WTC11 (cell line): Measurements from ENCODE around the gene SND1. TPM values are rescaled to one million over a fixed set of nuclear protein-coding genes. Genes with fewer than 3 reads are reported as not detected.

Experiments used
- ATAC-seq: fragments of 200-7000 bp; cut with Tn5 transposase; 2 replicates; pipeline ENCODE4 v1.10.0; 2021; ENCODE audit warnings: mild to moderate bottlenecking, moderate library complexity
- CTCF ChIA-PET: fragments of 300-600 bp; sonication (Branson Sonifier 250); formaldehyde crosslinking; loops from one replicate; lab custom pipeline; 2021; ENCODE audit warnings: antibody characterized with exemption; lab: Charles Lee
- POLR2A ChIA-PET: fragments of 350-600 bp; sonication (Branson Sonifier 250); formaldehyde crosslinking; loops from one replicate; lab custom pipeline; 2021; ENCODE audit warnings: antibody characterized with exemption; lab: Charles Lee
- DNase-seq: peaks from one replicate; pipeline ENCODE4 v3.0.0; 2021; ENCODE audit warnings: low spot score
- H3K27ac Mint-ChIP-seq: 2 replicates; pipeline ENCODE4 v1.8.0; 2021; ENCODE audit warnings: mixed read lengths
- H3K27me3 Mint-ChIP-seq: 2 replicates; pipeline ENCODE4 v1.8.0; 2021; ENCODE audit warnings: low read depth, mild to moderate bottlenecking, moderate library complexity, mixed read lengths
- H3K36me3 Mint-ChIP-seq: 2 replicates; pipeline ENCODE4 v1.8.0; 2021; ENCODE audit warnings: mixed read lengths
- H3K4me1 Mint-ChIP-seq: 2 replicates; pipeline ENCODE4 v1.8.0; 2022; ENCODE audit warnings: mixed read lengths
- H3K4me3 Mint-ChIP-seq: 2 replicates; pipeline ENCODE4 v1.8.0; 2021; ENCODE audit warnings: mild to moderate bottlenecking, moderate library complexity, mixed read lengths
- H3K9me3 Mint-ChIP-seq: 2 replicates; pipeline ENCODE4 v1.8.0; 2021; ENCODE audit warnings: mixed read lengths
- AFF4 ChIP-seq: sonication (generic); formaldehyde crosslinking; IDR thresholded peaks from 2 replicates; pipeline ENCODE4 v1.8.1; 2023; ENCODE audit warnings: mild to moderate bottlenecking, missing genetic modification reagents, borderline replicate concordance
- AR ChIP-seq: fragments of 250-450 bp; sonication (Bioruptor Pico); IDR thresholded peaks from 2 replicates; pipeline ENCODE4 v1.9.0; 2021; ENCODE audit warnings: mild to moderate bottlenecking
- CBFB ChIP-seq: sonication (generic); formaldehyde crosslinking; IDR thresholded peaks from 2 replicates; pipeline ENCODE4 v1.8.1; 2022; ENCODE audit warnings: mild to moderate bottlenecking, low read depth, missing genetic modification reagents
- E2F4 ChIP-seq: sonication (generic); formaldehyde crosslinking; IDR thresholded peaks from 2 replicates; pipeline ENCODE4 v1.8.1; 2022; ENCODE audit warnings: low read depth, mild to moderate bottlenecking, moderate library complexity, missing genetic modification reagents, borderline replicate concordance
- GRHL2 ChIP-seq: fragments of 250-450 bp; sonication (Bioruptor Pico); IDR thresholded peaks from 2 replicates; pipeline ENCODE4 v1.8.0; 2022; ENCODE audit warnings: mild to moderate bottlenecking, moderate library complexity; ENCODE audit not compliant: insufficient replicate concordance, severe bottlenecking
- GTF2I ChIP-seq: fragments of 250-450 bp; sonication (Bioruptor Pico); conservative IDR thresholded peaks from 2 replicates; pipeline ENCODE4 v1.4.0; 2021; ENCODE audit warnings: mild to moderate bottlenecking
- JUN ChIP-seq: sonication (generic); formaldehyde crosslinking; IDR thresholded peaks from 2 replicates; pipeline ENCODE4 v1.8.0; 2023; ENCODE audit warnings: mild to moderate bottlenecking, missing genetic modification reagents
- MLX ChIP-seq: sonication (generic); formaldehyde crosslinking; IDR thresholded peaks from 2 replicates; pipeline ENCODE4 v1.8.1; 2023; ENCODE audit warnings: mild to moderate bottlenecking, missing genetic modification reagents, moderate library complexity
- NFATC4 ChIP-seq: fragments of 250-450 bp; sonication (Bioruptor Pico); IDR thresholded peaks from 2 replicates; pipeline ENCODE4 v1.9.0; 2021; ENCODE audit warnings: mild to moderate bottlenecking
- NFYB ChIP-seq: sonication (generic); formaldehyde crosslinking; conservative IDR thresholded peaks from 2 replicates; pipeline ENCODE4 v1.8.0; 2022; ENCODE audit warnings: low read depth, missing genetic modification reagents
- NR2C2 ChIP-seq: sonication (generic); formaldehyde crosslinking; IDR thresholded peaks from 2 replicates; pipeline ENCODE4 v1.8.0; 2022; ENCODE audit warnings: mild to moderate bottlenecking, missing genetic modification reagents
- TEAD4 ChIP-seq: sonication (generic); formaldehyde crosslinking; IDR thresholded peaks from 2 replicates; pipeline ENCODE4 v1.8.0; 2022; ENCODE audit warnings: mild to moderate bottlenecking, missing genetic modification reagents
- USF2 ChIP-seq: sonication (generic); formaldehyde crosslinking; IDR thresholded peaks from 2 replicates; pipeline ENCODE4 v1.8.1; 2023; ENCODE audit warnings: mild to moderate bottlenecking, missing genetic modification reagents, moderate library complexity
- ZBTB21 ChIP-seq: sonication (generic); formaldehyde crosslinking; IDR thresholded peaks from 2 replicates; pipeline ENCODE4 v1.8.1; 2023; ENCODE audit warnings: mild to moderate bottlenecking, missing genetic modification reagents, borderline replicate concordance
- total RNA-seq: library from RNA; stranded (reverse); gene quantifications from 3 replicates; pipeline ENCODE4 v1.2.3, GENCODE V29; 2021
- TF ChIP-seq, protein P1 (sequence below): fragments of 250-450 bp; sonication (Bioruptor Pico); conservative IDR thresholded peaks from 2 replicates; pipeline ENCODE4 v1.9.0; 2021; ENCODE audit warnings: mild to moderate bottlenecking
- TF ChIP-seq, protein P2 (sequence below): sonication (generic); formaldehyde crosslinking; IDR thresholded peaks from 2 replicates; pipeline ENCODE4 v1.8.1; 2022; ENCODE audit warnings: mild to moderate bottlenecking, missing genetic modification reagents, moderate library complexity, borderline replicate concordance
- TF ChIP-seq, protein P3 (sequence below): sonication (generic); formaldehyde crosslinking; IDR thresholded peaks from 2 replicates; pipeline ENCODE4 v1.8.1; 2022; ENCODE audit warnings: missing genetic modification reagents, borderline replicate concordance
- TF ChIP-seq, protein P4 (sequence below): sonication (generic); formaldehyde crosslinking; IDR thresholded peaks from 2 replicates; pipeline ENCODE4 v1.8.0; 2022; ENCODE audit warnings: mild to moderate bottlenecking, missing genetic modification reagents

Gene SND1
- total RNA-seq, 1 experiment from 2014 or later: 261 TPM

- H3K27ac Mint-ChIP-seq: 0 out of 2 replicates have a peak overlapping the region, but pooled peaks have one; percentile 22
- DNase-seq (no peak), ATAC-seq (no peak)
- H3K4me1 Mint-ChIP-seq: peaks cover 51% of the 10 kb centered on the region
- H3K4me3 Mint-ChIP-seq: no peak overlapping the region
- no peaks in the 10 kb centered on the region for H3K27me3 Mint-ChIP-seq
- TF ChIP-seq ZBTB21 (no peak), AR (no peak)
- TF ChIP-seq, all 79 proteins: peak for 0
- Mint-ChIP-seq H3K36me3 (peaks cover 29% of the 10 kb centered on the region), H3K9me3 (no peaks in the 10 kb centered on the region; the same call in 1 of the 2 replicates)
- ChIA-PET POLR2A (no interaction called here), CTCF (no interaction called here)
These were observed 281.2 kb downstream of the SND1 start for GRCh38 chr7:127933146-127933545.

DNA sequence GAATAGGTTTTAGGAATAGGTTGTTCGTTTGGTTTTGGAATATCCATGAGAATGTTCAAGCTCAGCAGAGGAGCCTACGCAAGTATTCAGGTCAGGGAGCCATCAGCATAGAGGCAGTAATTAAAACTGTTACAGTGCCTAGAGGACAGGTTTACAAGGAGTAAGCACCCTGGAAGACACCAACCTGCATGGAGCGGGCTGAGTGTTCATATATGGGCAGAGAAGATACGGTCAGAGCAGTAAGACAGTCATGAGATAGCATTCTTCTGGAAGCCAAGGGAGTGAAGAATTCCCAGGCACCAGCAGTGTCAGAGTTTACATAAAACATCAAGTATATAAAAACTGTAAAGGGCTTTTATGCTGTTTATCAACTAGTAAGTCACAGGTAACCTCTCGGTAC, 282.7 kb downstream of the SND1 start:
- Mint-ChIP-seq H3K27me3 (no peaks in the 10 kb centered on the region), H3K9me3 (no peaks in the 10 kb centered on the region; the same call in 1 of the 2 replicates), H3K4me1 (peaks cover 50% of the 10 kb centered on the region), H3K27ac (no peak overlapping the region), H3K4me3 (no peak overlapping the region), H3K36me3 (peaks cover 21% of the 10 kb centered on the region)
- no peak for ATAC-seq
- ChIA-PET CTCF (interaction anchor here (1.2 to 1.5 kb wide), 2 partner anchors 14 to 275 kb away, joined by 3 read pairs; no protein-coding TSS in a partner anchor), POLR2A (no interaction called here)
- no peak for DNase-seq
- TF ChIP-seq, protein P1, sequence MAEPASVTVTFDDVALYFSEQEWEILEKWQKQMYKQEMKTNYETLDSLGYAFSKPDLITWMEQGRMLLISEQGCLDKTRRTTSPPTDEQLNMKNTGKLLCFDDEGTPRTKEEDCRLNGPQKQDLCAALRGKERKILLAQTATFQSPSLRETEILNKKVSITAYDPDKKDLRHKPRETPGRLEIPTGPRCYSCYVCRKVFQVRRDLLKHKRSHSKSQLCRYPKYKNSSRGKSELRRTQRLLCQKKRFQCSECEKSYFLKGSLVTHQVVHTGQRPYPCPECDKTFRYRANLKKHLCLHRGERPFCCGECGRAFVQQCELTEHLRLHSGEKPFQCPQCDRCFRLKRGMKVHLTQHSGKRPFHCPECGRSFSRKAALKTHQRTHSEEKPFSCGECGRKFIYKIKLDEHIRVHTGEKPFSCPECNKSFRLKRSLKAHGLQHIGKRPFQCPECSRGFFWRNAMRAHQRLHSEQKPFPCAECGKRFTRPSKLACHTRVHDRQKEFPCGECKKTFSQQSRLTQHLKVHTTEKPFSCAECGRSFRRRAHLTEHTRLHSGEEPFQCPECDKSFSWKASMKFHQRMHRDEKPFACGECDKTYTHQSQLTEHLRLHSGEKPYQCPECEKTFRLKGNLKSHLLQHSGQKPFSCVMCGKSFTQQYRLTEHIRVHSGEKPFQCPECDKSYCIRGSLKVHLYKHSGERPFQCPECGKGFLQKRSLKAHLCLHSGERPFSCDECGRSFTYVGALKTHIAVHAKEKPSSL (CRISPR knock-in tag): no peak
- TF ChIP-seq AFF4 (CRISPR knock-in tag): no peak
- no peak for TF ChIP-seq MLX
- TF ChIP-seq GRHL2 (CRISPR knock-in tag): no peak
- no peak for TF ChIP-seq USF2 (CRISPR knock-in tag)
- no peak for TF ChIP-seq NFYB (CRISPR knock-in tag)
- TF ChIP-seq TEAD4: no peak
- TF ChIP-seq, protein P2, sequence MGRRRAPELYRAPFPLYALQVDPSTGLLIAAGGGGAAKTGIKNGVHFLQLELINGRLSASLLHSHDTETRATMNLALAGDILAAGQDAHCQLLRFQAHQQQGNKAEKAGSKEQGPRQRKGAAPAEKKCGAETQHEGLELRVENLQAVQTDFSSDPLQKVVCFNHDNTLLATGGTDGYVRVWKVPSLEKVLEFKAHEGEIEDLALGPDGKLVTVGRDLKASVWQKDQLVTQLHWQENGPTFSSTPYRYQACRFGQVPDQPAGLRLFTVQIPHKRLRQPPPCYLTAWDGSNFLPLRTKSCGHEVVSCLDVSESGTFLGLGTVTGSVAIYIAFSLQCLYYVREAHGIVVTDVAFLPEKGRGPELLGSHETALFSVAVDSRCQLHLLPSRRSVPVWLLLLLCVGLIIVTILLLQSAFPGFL (CRISPR knock-in tag): no peak
- no peak for TF ChIP-seq NFATC4 (CRISPR knock-in tag)
- TF ChIP-seq, protein P3, sequence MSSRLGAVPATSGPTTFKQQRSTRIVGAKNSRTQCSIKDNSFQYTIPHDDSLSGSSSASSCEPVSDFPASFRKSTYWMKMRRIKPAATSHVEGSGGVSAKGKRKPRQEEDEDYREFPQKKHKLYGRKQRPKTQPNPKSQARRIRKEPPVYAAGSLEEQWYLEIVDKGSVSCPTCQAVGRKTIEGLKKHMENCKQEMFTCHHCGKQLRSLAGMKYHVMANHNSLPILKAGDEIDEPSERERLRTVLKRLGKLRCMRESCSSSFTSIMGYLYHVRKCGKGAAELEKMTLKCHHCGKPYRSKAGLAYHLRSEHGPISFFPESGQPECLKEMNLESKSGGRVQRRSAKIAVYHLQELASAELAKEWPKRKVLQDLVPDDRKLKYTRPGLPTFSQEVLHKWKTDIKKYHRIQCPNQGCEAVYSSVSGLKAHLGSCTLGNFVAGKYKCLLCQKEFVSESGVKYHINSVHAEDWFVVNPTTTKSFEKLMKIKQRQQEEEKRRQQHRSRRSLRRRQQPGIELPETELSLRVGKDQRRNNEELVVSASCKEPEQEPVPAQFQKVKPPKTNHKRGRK (CRISPR knock-in tag): no peak
- no peak for TF ChIP-seq NR2C2 (CRISPR knock-in tag)
- TF ChIP-seq, protein P4, sequence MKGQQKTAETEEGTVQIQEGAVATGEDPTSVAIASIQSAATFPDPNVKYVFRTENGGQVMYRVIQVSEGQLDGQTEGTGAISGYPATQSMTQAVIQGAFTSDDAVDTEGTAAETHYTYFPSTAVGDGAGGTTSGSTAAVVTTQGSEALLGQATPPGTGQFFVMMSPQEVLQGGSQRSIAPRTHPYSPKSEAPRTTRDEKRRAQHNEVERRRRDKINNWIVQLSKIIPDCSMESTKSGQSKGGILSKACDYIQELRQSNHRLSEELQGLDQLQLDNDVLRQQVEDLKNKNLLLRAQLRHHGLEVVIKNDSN (CRISPR knock-in tag): no peak
- TF ChIP-seq E2F4 (CRISPR knock-in tag): no peak
- TF ChIP-seq CBFB (CRISPR knock-in tag): no peak
- no peak for TF ChIP-seq GTF2I (CRISPR knock-in tag)
- TF ChIP-seq JUN: no peak
